HFFc6 (cell line): Measurements from ENCODE around the gene MUC5B. TPM values are rescaled to one million over a fixed set of nuclear protein-coding genes. Genes with fewer than 3 reads are reported as not detected.
"Not testable (repeated sequence)": the region's sequence is repeated elsewhere in the genome, so short reads cannot be mapped to it uniquely, and the experiment has no call there.

Source experiments
- DNase-seq: peaks from one replicate; pipeline ENCODE4 v3.0.0-alpha.2; 2018
- H3K27ac Mint-ChIP-seq: 2 replicates; pipeline ENCODE4 v1.8.0; 2020; ENCODE audit warnings: mild to moderate bottlenecking, mixed read lengths
- H3K27me3 Mint-ChIP-seq: 2 replicates; pipeline ENCODE4 v1.8.0; 2021; ENCODE audit warnings: mild to moderate bottlenecking, moderate library complexity, mixed read lengths; ENCODE audit not compliant: insufficient read depth
- H3K36me3 Mint-ChIP-seq: 2 replicates; pipeline ENCODE4 v1.8.0; 2021; ENCODE audit warnings: low read depth, mixed read lengths
- H3K4me1 Mint-ChIP-seq: 2 replicates; pipeline ENCODE4 v1.8.0; 2020; ENCODE audit warnings: low read depth, mixed read lengths
- H3K4me3 Mint-ChIP-seq: 2 replicates; pipeline ENCODE4 v1.8.0; 2020; ENCODE audit warnings: mild to moderate bottlenecking, moderate library complexity, mixed read lengths
- H3K9me3 Mint-ChIP-seq: 2 replicates; pipeline ENCODE4 v1.8.0; 2020; ENCODE audit warnings: mild to moderate bottlenecking, mixed read lengths
- total RNA-seq, 6 experiments: library from RNA; stranded (reverse); fragmentation: NEBNext Ultra II Directional; extraction: Animal tissue kit (Norgen Biotek cat#: 25700); gene quantifications; 2 replicates in 1 of 6; 3 replicates in 5 of 6; pipeline ENCODE4 v1.2.3, GENCODE V29; 2021
- TF ChIP-seq, protein P1 (sequence below): fragments of 200-600 bp; sonication (generic); IDR thresholded peaks from 2 replicates; pipeline ENCODE4 v1.5.0; 2021; ENCODE audit warnings: antibody characterized with exemption, mild to moderate bottlenecking

Gene MUC5B
- total RNA-seq, 6 experiments from 2014 or later: not detected

GRCh38 chr11:1211838-1212237, 11.0 kb upstream of the MUC5B start:
- no peaks in the 10 kb centered on the region for H3K4me1 Mint-ChIP-seq
- no peak overlapping the region for H3K27ac Mint-ChIP-seq
- TF ChIP-seq, protein P1, sequence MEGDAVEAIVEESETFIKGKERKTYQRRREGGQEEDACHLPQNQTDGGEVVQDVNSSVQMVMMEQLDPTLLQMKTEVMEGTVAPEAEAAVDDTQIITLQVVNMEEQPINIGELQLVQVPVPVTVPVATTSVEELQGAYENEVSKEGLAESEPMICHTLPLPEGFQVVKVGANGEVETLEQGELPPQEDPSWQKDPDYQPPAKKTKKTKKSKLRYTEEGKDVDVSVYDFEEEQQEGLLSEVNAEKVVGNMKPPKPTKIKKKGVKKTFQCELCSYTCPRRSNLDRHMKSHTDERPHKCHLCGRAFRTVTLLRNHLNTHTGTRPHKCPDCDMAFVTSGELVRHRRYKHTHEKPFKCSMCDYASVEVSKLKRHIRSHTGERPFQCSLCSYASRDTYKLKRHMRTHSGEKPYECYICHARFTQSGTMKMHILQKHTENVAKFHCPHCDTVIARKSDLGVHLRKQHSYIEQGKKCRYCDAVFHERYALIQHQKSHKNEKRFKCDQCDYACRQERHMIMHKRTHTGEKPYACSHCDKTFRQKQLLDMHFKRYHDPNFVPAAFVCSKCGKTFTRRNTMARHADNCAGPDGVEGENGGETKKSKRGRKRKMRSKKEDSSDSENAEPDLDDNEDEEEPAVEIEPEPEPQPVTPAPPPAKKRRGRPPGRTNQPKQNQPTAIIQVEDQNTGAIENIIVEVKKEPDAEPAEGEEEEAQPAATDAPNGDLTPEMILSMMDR: no peak
- no peak for DNase-seq
- peaks cover 23% of the 10 kb centered on the region for H3K9me3 Mint-ChIP-seq
- H3K4me3 Mint-ChIP-seq: no peak overlapping the region
- H3K27me3 Mint-ChIP-seq: peaks cover 17% of the 10 kb centered on the region
- H3K36me3 Mint-ChIP-seq: peaks cover 7% of the 10 kb centered on the region; the same call in 1 of the 2 replicates

GRCh38 chr11:1215826-1216225, 7.0 kb upstream of the MUC5B start:
- H3K27ac Mint-ChIP-seq, H3K4me3 Mint-ChIP-seq, H3K36me3 Mint-ChIP-seq, H3K4me1 Mint-ChIP-seq, DNase-seq: not testable (repeated sequence)
- peaks cover 15% of the 10 kb centered on the region for H3K9me3 Mint-ChIP-seq
- H3K27me3 Mint-ChIP-seq: peaks cover 11% of the 10 kb centered on the region

GRCh38 chr11:1217151-1217550, 5.7 kb upstream of the MUC5B start:
- Mint-ChIP-seq H3K27me3 (peaks cover 13% of the 10 kb centered on the region), H3K4me1 (no peaks in the 10 kb centered on the region), H3K27ac (no peak overlapping the region), H3K9me3 (peaks cover 5% of the 10 kb centered on the region; the same call in 1 of the 2 replicates), H3K36me3 (no peaks in the 10 kb centered on the region; the same call in 1 of the 2 replicates), H3K4me3 (no peak overlapping the region)
- DNase-seq: no peak
- TF ChIP-seq, protein P1: no peak

GRCh38 chr11:1218256-1218787, 4.5 kb upstream of the MUC5B start:
- Mint-ChIP-seq H3K9me3 (no peaks in the 10 kb centered on the region; the same call in 1 of the 2 replicates), H3K27me3 (peaks cover 14% of the 10 kb centered on the region), H3K4me3 (no peak overlapping the region), H3K4me1 (no peaks in the 10 kb centered on the region), H3K36me3 (no peaks in the 10 kb centered on the region), H3K27ac (no peak overlapping the region)
- DNase-seq: no peak
- TF ChIP-seq, protein P1: no peak

DNA sequence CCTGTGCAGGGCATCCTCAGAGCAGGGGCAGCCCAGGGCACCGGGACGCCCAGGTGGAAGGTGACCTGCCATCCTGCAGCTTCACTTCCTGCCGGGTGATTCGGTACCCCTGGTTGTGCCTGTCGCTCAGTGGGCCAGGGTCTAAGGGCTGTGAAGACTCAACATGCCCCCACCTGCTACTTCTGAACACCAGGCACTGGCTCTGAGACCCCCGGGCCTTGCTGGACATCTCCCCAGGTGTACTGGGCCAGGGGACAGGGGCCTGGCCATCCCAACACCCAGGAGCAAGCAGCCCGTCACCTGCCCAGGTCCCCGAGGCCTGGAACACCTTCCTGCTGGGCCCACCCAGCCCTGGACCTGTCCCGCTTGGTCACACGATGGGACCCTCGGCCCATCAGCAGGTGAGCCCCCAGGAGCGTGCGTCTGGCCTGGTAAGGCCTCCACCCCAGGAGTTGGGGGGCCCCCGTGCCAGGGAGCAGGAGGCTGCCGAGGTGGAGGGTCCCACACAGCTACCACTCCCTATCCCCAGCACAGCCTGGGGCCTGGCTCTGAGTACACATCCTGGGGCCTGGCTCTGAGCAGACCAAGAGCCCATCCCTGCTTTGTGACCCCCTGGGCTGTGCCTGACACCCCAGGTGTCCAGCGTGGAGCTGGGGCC, 3.9 kb upstream of the MUC5B start:
- TF ChIP-seq, protein P1: no peak
- H3K9me3 Mint-ChIP-seq: no peaks in the 10 kb centered on the region; the same call in 1 of the 2 replicates
- no peak for DNase-seq

GRCh38 chr11:1219446-1219833, 3.4 kb upstream of the MUC5B start:
- no peak for DNase-seq
- Mint-ChIP-seq H3K4me3 (no peak overlapping the region), H3K9me3 (no peaks in the 10 kb centered on the region; the same call in 1 of the 2 replicates), H3K27ac (no peak overlapping the region), H3K36me3 (no peaks in the 10 kb centered on the region), H3K27me3 (peaks cover 17% of the 10 kb centered on the region), H3K4me1 (no peaks in the 10 kb centered on the region)
- TF ChIP-seq, protein P1: no peak

More for the DNA sequence above, 3.9 kb upstream of the MUC5B start:
- Mint-ChIP-seq H3K36me3 (no peaks in the 10 kb centered on the region), H3K4me3 (no peak overlapping the region), H3K27me3 (peaks cover 15% of the 10 kb centered on the region), H3K27ac (no peak overlapping the region), H3K4me1 (no peaks in the 10 kb centered on the region)
